Activated CD8-positive, alpha-beta memory T cell treated with anti-CD3 and anti-CD28 coated beads, Interleukin-2, amount 50 U/mL, for 4 hours (primary cell): ENCODE measurements around the gene KAZN.
"Not testable (repeated sequence)": the region's sequence is repeated elsewhere in the genome, so short reads cannot be mapped to it uniquely, and the experiment has no call there.

Experiments used
- DNase-seq: peaks from one replicate; pipeline ENCODE4 v3.0.0-alpha.2; 2020

KAZN gene

GRCh38 chr1:15020943-15021745 is 422.7 kb downstream of the KAZN start:
- DNase-seq, result no peak

GRCh38 chr1:15022048-15022447 is 423.6 kb downstream of the KAZN start:
- no peak for DNase-seq

GRCh38 chr1:15023205-15023604 is 424.7 kb downstream of the KAZN start:
- DNase-seq, result no peak

GRCh38 chr1:15023976-15024375 is 425.5 kb downstream of the KAZN start:
- no peak for DNase-seq

GRCh38 chr1:15026117-15026489 is 427.6 kb downstream of the KAZN start:
- DNase-seq, result no peak

- peak; percentile 23 for DNase-seq
These were observed 429.1 kb downstream of the KAZN start for GRCh38 chr1:15027515-15027986.

GRCh38 chr1:15028102-15028501 is 429.6 kb downstream of the KAZN start:
- DNase-seq, result no peak

- DNase-seq, result no peak
These were observed 430.1 kb downstream of the KAZN start for GRCh38 chr1:15028616-15029015.

GRCh38 chr1:15029036-15029435 is 430.6 kb downstream of the KAZN start:
- DNase-seq, result no peak

GRCh38 chr1:15029786-15030185 is 431.3 kb downstream of the KAZN start:
- no peak for DNase-seq

- DNase-seq, result no peak
These were observed 432.9 kb downstream of the KAZN start for GRCh38 chr1:15031251-15031933.

- DNase-seq, result no peak
These were observed 434.8 kb downstream of the KAZN start for GRCh38 chr1:15033264-15033663.

GRCh38 chr1:15034656-15035055 is 436.2 kb downstream of the KAZN start:
- no peak for DNase-seq

GRCh38 chr1:15035236-15035635 is 436.8 kb downstream of the KAZN start:
- DNase-seq, result no peak

GRCh38 chr1:15036101-15036500 is 437.6 kb downstream of the KAZN start:
- no peak for DNase-seq

- no peak for DNase-seq
These were observed 439.9 kb downstream of the KAZN start for GRCh38 chr1:15038232-15039016.

- DNase-seq, result no peak
These were observed 440.6 kb downstream of the KAZN start for GRCh38 chr1:15039017-15039648.

- DNase-seq, result no peak
These were observed 441.4 kb downstream of the KAZN start for GRCh38 chr1:15039901-15040300.

GRCh38 chr1:15040685-15041084 is 442.2 kb downstream of the KAZN start:
- DNase-seq, result not testable (repeated sequence)

GRCh38 chr1:15042866-15043265 is 444.4 kb downstream of the KAZN start:
- DNase-seq, result no peak

- DNase-seq, result no peak
These were observed 445.4 kb downstream of the KAZN start for GRCh38 chr1:15043934-15044333.

- no peak for DNase-seq
These were observed 446.6 kb downstream of the KAZN start for GRCh38 chr1:15045123-15045522.
